GM19463 (cell line): ENCODE results near the gene RNF144B.
"Not testable (repeated sequence)": the region's sequence is repeated elsewhere in the genome, so short reads cannot be mapped to it uniquely, and the experiment has no call there.

Experiments used
- ATAC-seq: cut with Tn5 transposase; IDR thresholded peaks from one replicate; pipeline ENCODE4 v1.9.1; 2021; ENCODE audit warnings: mild to moderate bottlenecking, moderate library complexity; ENCODE audit not compliant: unreplicated experiment

Gene RNF144B

GRCh38 chr6:18439581-18439980, 52.4 kb downstream of the RNF144B start:
- no peak for ATAC-seq

GRCh38 chr6:18441251-18441979, 54.3 kb downstream of the RNF144B start:
- no peak for ATAC-seq

GRCh38 chr6:18444111-18444510, 57.0 kb downstream of the RNF144B start:
- ATAC-seq, result no peak

GRCh38 chr6:18445228-18445627, 58.1 kb downstream of the RNF144B start:
- no peak for ATAC-seq

- no peak for ATAC-seq
These were observed 59.6 kb downstream of the RNF144B start for GRCh38 chr6:18446771-18447170.

- ATAC-seq, result no peak
These were observed 60.4 kb downstream of the RNF144B start for GRCh38 chr6:18447552-18447951.

GRCh38 chr6:18451756-18452155, 64.6 kb downstream of the RNF144B start:
- ATAC-seq, result no peak

DNA sequence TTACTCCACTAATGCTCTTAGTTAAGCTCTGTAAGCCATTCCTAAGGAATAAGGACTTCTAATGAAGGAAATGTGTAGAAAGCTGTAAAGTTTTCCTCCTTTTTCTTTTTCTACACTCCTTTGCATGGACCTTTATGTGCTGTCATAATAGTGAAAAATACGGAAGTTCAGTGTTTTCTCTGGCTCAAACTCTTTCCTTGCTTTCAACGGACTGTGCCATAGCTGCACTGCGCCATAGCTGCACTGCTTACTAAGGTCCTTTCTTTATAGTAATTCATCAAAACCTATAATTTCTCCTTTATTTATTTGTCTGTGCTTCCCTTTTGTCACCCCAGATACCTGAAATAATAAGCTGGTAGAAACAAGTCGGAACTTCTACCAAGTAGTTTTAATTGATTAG, 67.3 kb downstream of the RNF144B start:
- ATAC-seq, result no peak

GRCh38 chr6:18457065-18457737, 70.1 kb downstream of the RNF144B start:
- no peak for ATAC-seq

- not testable (repeated sequence) for ATAC-seq
These were observed 70.9 kb downstream of the RNF144B start for GRCh38 chr6:18458086-18458485.

- ATAC-seq, result no peak
These were observed 76.3 kb downstream of the RNF144B start for GRCh38 chr6:18463429-18463828.

GRCh38 chr6:18464176-18464575, 77.0 kb downstream of the RNF144B start:
- no peak for ATAC-seq

GRCh38 chr6:18465410-18466154, 78.4 kb downstream of the RNF144B start:
- no peak for ATAC-seq

GRCh38 chr6:18467741-18468502, 80.8 kb downstream of the RNF144B start:
- ATAC-seq, result no peak

DNA sequence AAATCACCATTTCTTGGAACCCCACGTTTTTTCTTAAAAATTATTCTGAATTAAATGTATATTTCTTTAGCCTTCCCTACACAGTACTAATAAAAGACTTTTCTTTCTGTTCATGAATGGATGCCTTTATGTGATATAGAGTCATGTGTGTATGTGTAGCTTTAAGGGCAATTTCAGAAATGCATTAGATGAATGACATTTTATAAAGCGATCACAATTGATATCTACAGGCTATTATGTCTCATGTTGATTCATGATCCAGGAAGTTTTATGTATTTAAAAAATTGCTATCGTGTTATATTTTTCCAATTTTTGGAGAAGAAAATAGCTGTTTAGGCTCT, 81.3 kb downstream of the RNF144B start:
- no peak for ATAC-seq

- ATAC-seq, result no peak
These were observed 82.4 kb downstream of the RNF144B start for GRCh38 chr6:18469536-18469935.

DNA sequence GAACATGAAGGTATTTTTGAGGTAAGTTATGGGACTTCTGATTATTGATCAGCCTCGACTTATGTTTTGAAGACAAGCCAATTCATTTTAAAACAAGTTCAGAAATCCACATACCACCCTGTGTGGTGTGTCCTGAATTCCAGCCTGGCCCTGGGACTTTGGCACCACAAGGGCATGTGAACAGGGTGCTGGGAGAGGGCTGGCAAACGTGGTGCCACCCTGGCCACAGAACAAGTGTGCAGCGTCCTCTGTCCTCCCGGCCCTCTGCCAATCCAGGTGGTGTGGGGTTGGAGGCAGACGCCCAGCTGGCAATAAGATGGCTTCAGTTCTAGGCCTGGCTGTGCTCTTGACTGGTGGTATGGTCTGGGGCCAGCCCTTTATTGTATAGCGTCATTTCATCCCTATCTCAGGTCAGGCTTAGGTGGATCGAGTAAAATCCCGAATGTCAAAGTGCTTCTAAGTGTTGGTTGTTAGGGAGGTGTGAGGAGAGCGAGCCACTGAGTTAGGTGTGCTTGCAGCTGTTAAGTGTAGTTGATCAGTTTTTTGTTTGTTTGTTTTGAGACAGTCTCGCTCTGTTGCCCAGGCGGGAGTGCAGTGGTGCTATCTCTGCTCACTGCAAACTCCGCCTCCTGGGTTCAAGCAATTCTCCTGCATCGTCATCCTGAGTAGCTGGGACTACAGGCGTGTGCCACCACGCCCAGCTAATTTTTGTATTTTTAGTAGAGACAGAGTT, 84.2 kb downstream of the RNF144B start:
- no peak for ATAC-seq

GRCh38 chr6:18472941-18473340, 85.8 kb downstream of the RNF144B start:
- no peak for ATAC-seq

GRCh38 chr6:18473755-18474154, 86.6 kb downstream of the RNF144B start:
- ATAC-seq, result peak; percentile 58

DNA sequence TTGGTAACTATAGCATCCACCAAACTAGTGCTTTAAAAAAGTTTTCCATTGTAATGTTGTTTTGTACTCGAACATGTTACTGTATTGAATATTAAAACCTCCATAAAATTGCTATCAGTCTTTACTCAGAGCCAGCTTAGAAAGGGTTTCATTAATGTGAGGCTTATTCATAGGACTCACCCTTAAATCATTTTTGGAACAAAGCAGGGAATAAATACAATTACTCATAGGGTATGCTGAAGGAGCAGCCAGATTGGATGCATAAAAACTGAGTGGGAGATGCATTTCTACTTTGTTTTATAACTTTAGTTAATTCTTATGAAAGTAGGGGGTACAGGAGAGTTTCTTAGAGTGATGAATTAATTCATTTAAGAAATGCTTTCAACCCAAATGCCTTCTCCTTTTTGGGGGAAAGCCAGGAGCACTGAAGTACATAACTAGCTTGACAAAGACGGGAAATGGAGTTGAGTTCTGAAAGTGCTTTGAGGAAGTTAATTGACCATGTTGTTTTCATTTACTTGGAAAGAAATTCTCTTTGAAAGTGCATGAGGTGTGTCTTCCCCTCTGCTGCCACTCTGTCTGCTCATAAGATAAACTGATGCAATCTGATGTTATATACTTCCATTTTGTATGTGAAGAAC, 90.3 kb downstream of the RNF144B start:
- peak; percentile 41 for ATAC-seq
